HEK293 (cell line): ENCODE data around the gene CEBPG.
A peak's percentile ranks its signal among the peaks of the same experiment; 100 is the strongest.

Source experiments
- CTCF ChIA-PET: fragments of 350-600 bp; formaldehyde crosslinking; extraction: SDS; loops from one replicate; lab custom pipeline; 2021; ENCODE audit warnings: antibody characterized with exemption; lab: Yijun Ruan, JAX
- POLR2A ChIA-PET: fragments of 300-600 bp; formaldehyde crosslinking; extraction: SDS; loops from one replicate; lab custom pipeline; 2020; ENCODE audit warnings: antibody characterized with exemption, inconsistent platforms; lab: Yijun Ruan, JAX
- H3K27ac ChIP-seq: fragments of 200-500 bp; sonication (Bioruptor generic); 2 replicates; pipeline ENCODE4 v1.5.1; 2014; ENCODE audit warnings: low read depth, low read length, control low read depth, inconsistent platforms; ENCODE audit errors: extremely low read depth
- H3K36me3 ChIP-seq, 2 experiments: fragments of 200-500 bp in 1 of 2; sonication (Bioruptor generic) in 1 of 2; 1 replicate in 1 of 2; 2 replicates in 1 of 2; pipeline ENCODE4 v1.5.1; 2014 to 2017; ENCODE audit warnings: inconsistent platforms in 2 of 2, low read length in 2 of 2; ENCODE audit not compliant: control insufficient read depth in 2 of 2, insufficient read depth in 1 of 2
- H3K4me1 ChIP-seq: fragments of 200-500 bp; sonication (Bioruptor generic); 2 replicates; pipeline ENCODE4 v1.5.1; 2014; ENCODE audit warnings: mild to moderate bottlenecking, low read length, inconsistent platforms; ENCODE audit not compliant: control insufficient read depth, insufficient read depth
- H3K4me3 ChIP-seq: 2 replicates; pipeline ENCODE4 v1.5.1; 2011; ENCODE audit warnings: low read depth, mild to moderate bottlenecking, control low read depth, low read length, moderate library complexity
- H3K9me3 ChIP-seq: fragments of 200-500 bp; sonication (Bioruptor generic); 2 replicates; pipeline ENCODE4 v1.5.1; 2014; ENCODE audit warnings: low read depth, low read length, inconsistent platforms; ENCODE audit not compliant: control insufficient read depth, insufficient read depth
- ATF2 ChIP-seq: fragments of 450-650 bp; formaldehyde crosslinking; IDR thresholded peaks from 2 replicates; pipeline ENCODE4 v1.5.1; 2016; ENCODE audit warnings: missing biosample characterization, missing genetic modification characterization, low read depth
- HOXC10 ChIP-seq: sonication (generic); formaldehyde crosslinking; IDR thresholded peaks from 2 replicates; pipeline ENCODE4 v1.8.1; 2023; ENCODE audit warnings: mild to moderate bottlenecking, missing genetic modification reagents
- HOXD13 ChIP-seq: sonication (generic); formaldehyde crosslinking; IDR thresholded peaks from 2 replicates; pipeline ENCODE4 v1.8.0; 2022; ENCODE audit warnings: missing genetic modification reagents, borderline replicate concordance
- PRDM10 ChIP-seq: fragments of 450-650 bp; formaldehyde crosslinking; IDR thresholded peaks from 2 replicates; pipeline ENCODE4 v1.5.1; 2016; ENCODE audit warnings: missing biosample characterization, missing genetic modification characterization
- ZBTB20 ChIP-seq: fragments of 450-650 bp; formaldehyde crosslinking; IDR thresholded peaks from 2 replicates; pipeline ENCODE4 v1.5.1; 2016; ENCODE audit warnings: missing biosample characterization, missing genetic modification characterization
- ZFP3 ChIP-seq: fragments of 450-650 bp; formaldehyde crosslinking; IDR thresholded peaks from 2 replicates; pipeline ENCODE4 v1.5.1; 2016; ENCODE audit warnings: low read depth, missing biosample characterization, missing genetic modification characterization
- ZIC2 ChIP-seq: fragments of 450-650 bp; formaldehyde crosslinking; IDR thresholded peaks from 2 replicates; pipeline ENCODE4 v1.5.1; 2016; ENCODE audit warnings: missing biosample characterization, missing genetic modification characterization
- ZNF133 ChIP-seq: fragments of 450-650 bp; formaldehyde crosslinking; IDR thresholded peaks from 2 replicates; pipeline ENCODE4 v1.5.1; 2016; ENCODE audit warnings: missing biosample characterization, missing genetic modification characterization
- ZNF138 ChIP-seq: fragments of 450-650 bp; formaldehyde crosslinking; IDR thresholded peaks from 2 replicates; pipeline ENCODE4 v1.5.1; 2016; ENCODE audit warnings: missing biosample characterization, missing genetic modification characterization, borderline replicate concordance
- ZNF155 ChIP-seq: fragments of 450-650 bp; formaldehyde crosslinking; IDR thresholded peaks from 2 replicates; pipeline ENCODE4 v1.5.1; 2016; ENCODE audit warnings: missing biosample characterization, missing genetic modification characterization
- ZNF514 ChIP-seq: fragments of 450-650 bp; formaldehyde crosslinking; IDR thresholded peaks from 2 replicates; pipeline ENCODE4 v1.5.1; 2016; ENCODE audit warnings: missing biosample characterization, missing genetic modification characterization
- ZNF530 ChIP-seq: fragments of 450-650 bp; formaldehyde crosslinking; IDR thresholded peaks from 2 replicates; pipeline ENCODE4 v1.5.1; 2016; ENCODE audit warnings: low read depth, missing biosample characterization, missing genetic modification characterization
- ZNF561 ChIP-seq: fragments of 450-650 bp; IDR thresholded peaks from 2 replicates; pipeline ENCODE4 v1.5.1; 2018; ENCODE audit warnings: missing biosample characterization, missing genetic modification characterization, borderline replicate concordance
- ZNF623 ChIP-seq: fragments of 450-650 bp; formaldehyde crosslinking; IDR thresholded peaks from 2 replicates; pipeline ENCODE4 v1.5.1; 2016; ENCODE audit warnings: missing biosample characterization, missing genetic modification characterization
- ZNF658 ChIP-seq: fragments of 450-650 bp; formaldehyde crosslinking; IDR thresholded peaks from 2 replicates; pipeline ENCODE4; 2016; ENCODE audit warnings: missing biosample characterization, missing genetic modification characterization
- ZNF664 ChIP-seq: fragments of 450-650 bp; formaldehyde crosslinking; IDR thresholded peaks from 2 replicates; pipeline ENCODE4 v1.5.1; 2016; ENCODE audit warnings: missing biosample characterization, missing genetic modification characterization
- ZNF76 ChIP-seq: fragments of 450-650 bp; formaldehyde crosslinking; IDR thresholded peaks from 2 replicates; pipeline ENCODE4; 2016; ENCODE audit warnings: low read depth, missing biosample characterization, missing genetic modification characterization, borderline replicate concordance
- ZNF843 ChIP-seq: fragments of 450-650 bp; formaldehyde crosslinking; IDR thresholded peaks from 2 replicates; pipeline ENCODE4 v1.5.1; 2016; ENCODE audit warnings: missing biosample characterization, missing genetic modification characterization
- TF ChIP-seq, protein P1 (sequence below): fragments of 450-650 bp; formaldehyde crosslinking; IDR thresholded peaks from 2 replicates; pipeline ENCODE4 v1.5.1; 2016; ENCODE audit warnings: missing biosample characterization, missing genetic modification characterization
- TF ChIP-seq, protein P2 (sequence below): fragments of 450-650 bp; formaldehyde crosslinking; IDR thresholded peaks from 2 replicates; pipeline ENCODE4 v1.5.1; 2017; ENCODE audit warnings: missing biosample characterization, missing genetic modification characterization
- TF ChIP-seq, protein P3 (sequence below): fragments of 450-650 bp; formaldehyde crosslinking; IDR thresholded peaks from 2 replicates; pipeline ENCODE4 v1.5.1; 2016; ENCODE audit warnings: missing biosample characterization, missing genetic modification characterization

The CEBPG gene

GRCh38 chr19:33413426-33413725 is 39.9 kb downstream of the CEBPG start (continued):
- no peak for TF ChIP-seq PRDM10 (tag by site-specific recombination)
- TF ChIP-seq ZNF76 (tag by site-specific recombination), result no peak
- TF ChIP-seq, protein P1, sequence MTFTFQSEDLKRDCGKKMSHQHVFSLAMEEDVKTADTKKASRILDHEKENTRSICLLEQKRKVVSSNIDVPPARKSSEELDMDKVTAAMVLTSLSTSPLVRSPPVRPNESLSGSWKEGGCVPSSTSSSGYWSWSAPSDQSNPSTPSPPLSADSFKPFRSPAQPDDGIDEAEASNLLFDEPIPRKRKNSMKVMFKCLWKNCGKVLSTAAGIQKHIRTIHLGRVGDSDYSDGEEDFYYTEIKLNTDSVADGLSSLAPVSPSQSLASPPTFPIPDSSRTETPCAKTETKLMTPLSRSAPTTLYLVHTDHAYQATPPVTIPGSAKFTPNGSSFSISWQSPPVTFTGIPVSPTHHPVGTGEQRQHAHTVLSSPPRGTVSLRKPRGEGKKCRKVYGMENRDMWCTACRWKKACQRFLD (tag by site-specific recombination), result no peak
- TF ChIP-seq ZNF133 (tag by site-specific recombination), result no peak
- no peak for TF ChIP-seq HOXC10
- TF ChIP-seq ZNF843 (tag by site-specific recombination), result no peak
- no peak for TF ChIP-seq ZNF138
- no peak for TF ChIP-seq ATF2 (tag by site-specific recombination)
- TF ChIP-seq ZNF664 (tag by site-specific recombination), result no peak
- no peak for TF ChIP-seq ZNF530 (tag by site-specific recombination)
- TF ChIP-seq, protein P2, sequence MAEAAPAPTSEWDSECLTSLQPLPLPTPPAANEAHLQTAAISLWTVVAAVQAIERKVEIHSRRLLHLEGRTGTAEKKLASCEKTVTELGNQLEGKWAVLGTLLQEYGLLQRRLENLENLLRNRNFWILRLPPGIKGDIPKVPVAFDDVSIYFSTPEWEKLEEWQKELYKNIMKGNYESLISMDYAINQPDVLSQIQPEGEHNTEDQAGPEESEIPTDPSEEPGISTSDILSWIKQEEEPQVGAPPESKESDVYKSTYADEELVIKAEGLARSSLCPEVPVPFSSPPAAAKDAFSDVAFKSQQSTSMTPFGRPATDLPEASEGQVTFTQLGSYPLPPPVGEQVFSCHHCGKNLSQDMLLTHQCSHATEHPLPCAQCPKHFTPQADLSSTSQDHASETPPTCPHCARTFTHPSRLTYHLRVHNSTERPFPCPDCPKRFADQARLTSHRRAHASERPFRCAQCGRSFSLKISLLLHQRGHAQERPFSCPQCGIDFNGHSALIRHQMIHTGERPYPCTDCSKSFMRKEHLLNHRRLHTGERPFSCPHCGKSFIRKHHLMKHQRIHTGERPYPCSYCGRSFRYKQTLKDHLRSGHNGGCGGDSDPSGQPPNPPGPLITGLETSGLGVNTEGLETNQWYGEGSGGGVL (tag by site-specific recombination), result no peak
- no peak for TF ChIP-seq ZFP3 (tag by site-specific recombination)
- no peak for TF ChIP-seq ZBTB20 (tag by site-specific recombination)

DNA sequence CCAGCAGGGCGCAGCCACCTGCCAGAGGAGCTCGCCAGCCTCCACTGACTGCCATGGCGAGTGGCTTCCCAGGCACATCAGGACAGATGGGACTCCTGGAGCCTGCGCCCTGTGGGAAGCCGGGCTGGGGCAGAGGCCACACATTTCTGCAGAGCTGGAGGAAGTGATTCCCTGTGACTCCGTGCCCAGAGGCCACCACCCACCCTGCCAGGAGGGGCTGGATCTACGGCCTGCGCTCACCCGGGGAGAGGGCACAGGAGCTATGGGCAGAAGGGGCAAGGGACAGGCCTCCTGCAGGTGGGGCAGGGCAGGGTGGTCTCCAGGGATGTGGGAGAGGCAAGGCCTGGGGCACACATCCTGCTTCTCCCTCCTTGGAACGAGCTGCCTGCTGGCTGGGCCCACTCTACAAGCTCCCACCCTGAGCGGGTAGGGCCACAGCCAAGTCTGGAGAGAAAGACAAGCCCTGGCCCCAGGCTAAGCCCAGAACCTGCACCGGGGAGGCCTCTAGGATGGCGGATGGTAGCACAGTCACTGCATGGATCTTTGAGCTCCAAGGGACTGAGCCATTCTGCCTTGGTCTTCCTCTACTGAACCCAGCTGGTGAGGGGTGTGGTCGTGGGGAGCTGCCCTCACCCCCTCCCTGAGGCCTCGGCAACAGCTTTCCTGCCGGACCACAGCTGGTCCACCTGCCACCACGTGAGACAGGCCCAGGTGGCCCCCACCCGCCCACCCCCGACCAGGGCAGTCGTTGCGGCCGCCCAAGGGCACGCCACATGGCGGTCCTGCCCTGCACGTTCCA is 40.6 kb downstream of the CEBPG start:
- TF ChIP-seq ZNF658 (tag by site-specific recombination) (no peak), ZNF623 (tag by site-specific recombination) (no peak), ZNF561 (no peak), ZNF155 (tag by site-specific recombination) (no peak), HOXD13 (CRISPR knock-in tag) (no peak), ZIC2 (tag by site-specific recombination) (peak; percentile 99), ZNF514 (0 out of 2 replicates have a peak, but pooled peaks have one; percentile 3)
- TF ChIP-seq, protein P3, sequence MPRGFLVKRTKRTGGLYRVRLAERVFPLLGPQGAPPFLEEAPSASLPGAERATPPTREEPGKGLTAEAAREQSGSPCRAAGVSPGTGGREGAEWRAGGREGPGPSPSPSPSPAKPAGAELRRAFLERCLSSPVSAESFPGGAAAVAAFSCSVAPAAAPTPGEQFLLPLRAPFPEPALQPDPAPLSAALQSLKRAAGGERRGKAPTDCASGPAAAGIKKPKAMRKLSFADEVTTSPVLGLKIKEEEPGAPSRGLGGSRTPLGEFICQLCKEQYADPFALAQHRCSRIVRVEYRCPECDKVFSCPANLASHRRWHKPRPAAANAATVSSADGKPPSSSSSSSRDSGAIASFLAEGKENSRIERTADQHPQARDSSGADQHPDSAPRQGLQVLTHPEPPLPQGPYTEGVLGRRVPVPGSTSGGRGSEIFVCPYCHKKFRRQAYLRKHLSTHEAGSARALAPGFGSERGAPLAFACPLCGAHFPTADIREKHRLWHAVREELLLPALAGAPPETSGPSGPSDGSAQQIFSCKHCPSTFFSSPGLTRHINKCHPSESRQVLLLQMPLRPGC, result no peak
- TF ChIP-seq, all 188 proteins: peak for 2
- H3K4me3 ChIP-seq, result no peak overlapping the region
- H3K36me3 ChIP-seq, result no peaks in the 10 kb centered on the region
- no peak overlapping the region for H3K27ac ChIP-seq
- ChIA-PET CTCF (interaction anchor here (0.5 to 16.3 kb wide), 19 partner anchors 8 to 371 kb away, joined by 3 to 272 read pairs (median 3); no protein-coding TSS in a partner anchor), POLR2A (interaction anchor here (0.8 kb wide), 1 partner anchor 111 kb away, joined by 4 read pairs; no protein-coding TSS in a partner anchor)
- H3K4me1 ChIP-seq, result peaks cover 7% of the 10 kb centered on the region
- no peaks in the 10 kb centered on the region for H3K9me3 ChIP-seq
